ENCODE data around the gene IL9.

- TF ChIP-seq, protein P1, sequence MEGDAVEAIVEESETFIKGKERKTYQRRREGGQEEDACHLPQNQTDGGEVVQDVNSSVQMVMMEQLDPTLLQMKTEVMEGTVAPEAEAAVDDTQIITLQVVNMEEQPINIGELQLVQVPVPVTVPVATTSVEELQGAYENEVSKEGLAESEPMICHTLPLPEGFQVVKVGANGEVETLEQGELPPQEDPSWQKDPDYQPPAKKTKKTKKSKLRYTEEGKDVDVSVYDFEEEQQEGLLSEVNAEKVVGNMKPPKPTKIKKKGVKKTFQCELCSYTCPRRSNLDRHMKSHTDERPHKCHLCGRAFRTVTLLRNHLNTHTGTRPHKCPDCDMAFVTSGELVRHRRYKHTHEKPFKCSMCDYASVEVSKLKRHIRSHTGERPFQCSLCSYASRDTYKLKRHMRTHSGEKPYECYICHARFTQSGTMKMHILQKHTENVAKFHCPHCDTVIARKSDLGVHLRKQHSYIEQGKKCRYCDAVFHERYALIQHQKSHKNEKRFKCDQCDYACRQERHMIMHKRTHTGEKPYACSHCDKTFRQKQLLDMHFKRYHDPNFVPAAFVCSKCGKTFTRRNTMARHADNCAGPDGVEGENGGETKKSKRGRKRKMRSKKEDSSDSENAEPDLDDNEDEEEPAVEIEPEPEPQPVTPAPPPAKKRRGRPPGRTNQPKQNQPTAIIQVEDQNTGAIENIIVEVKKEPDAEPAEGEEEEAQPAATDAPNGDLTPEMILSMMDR (IDR thresholded peaks at IDR 0.05 in 2 of 3, conservative IDR thresholded peaks at IDR 0.05 in 1 of 3; ENCODE audit: control insufficient read depth in 2 of 3, extremely low read depth in 1 of 3, insufficient read depth in 1 of 3, low read depth in 3 of 3, low read length in 3 of 3) = no peak
- no peak for TF ChIP-seq RAD21 (IDR thresholded peaks at IDR 0.05; ENCODE audit: insufficient read depth, low read depth, low read length)
- no peak for TF ChIP-seq TCF12 (IDR thresholded peaks at IDR 0.05; ENCODE audit: low read depth, low read length)
- TF ChIP-seq, protein P2, sequence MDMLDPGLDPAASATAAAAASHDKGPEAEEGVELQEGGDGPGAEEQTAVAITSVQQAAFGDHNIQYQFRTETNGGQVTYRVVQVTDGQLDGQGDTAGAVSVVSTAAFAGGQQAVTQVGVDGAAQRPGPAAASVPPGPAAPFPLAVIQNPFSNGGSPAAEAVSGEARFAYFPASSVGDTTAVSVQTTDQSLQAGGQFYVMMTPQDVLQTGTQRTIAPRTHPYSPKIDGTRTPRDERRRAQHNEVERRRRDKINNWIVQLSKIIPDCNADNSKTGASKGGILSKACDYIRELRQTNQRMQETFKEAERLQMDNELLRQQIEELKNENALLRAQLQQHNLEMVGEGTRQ (IDR thresholded peaks at IDR 0.05; ENCODE audit: borderline replicate concordance, low read depth, low read length) = no peak
- TF ChIP-seq ZBTB33 (IDR thresholded peaks at IDR 0.05) = no peak
- no peak for TF ChIP-seq E2F4 (IDR thresholded peaks at IDR 0.05; ENCODE audit: low read depth, low read length)
These were observed 13.8 kb downstream of the IL9 start for GRCh38 chr5:135881819-135882218.
